Osteocyte (in vitro differentiated cells): ENCODE measurements around the gene DCTN4. TPM values are rescaled to one million over a fixed set of nuclear protein-coding genes. Genes with fewer than 3 reads are reported as not detected.
A peak's percentile ranks its signal among the peaks of the same experiment; 100 is the strongest.

ENCODE experiments used
- DNase-seq: peaks from one replicate; pipeline ENCODE4 v3.0.0; 2021; ENCODE audit warnings: mixed read lengths; ENCODE audit not compliant: unreplicated experiment; ENCODE audit errors: extremely low spot score
- H3K27ac Mint-ChIP-seq: one replicate; pipeline ENCODE4 v1.8.0; 2021; ENCODE audit warnings: mild to moderate bottlenecking, mixed read lengths; ENCODE audit not compliant: unreplicated experiment
- H3K27me3 Mint-ChIP-seq: one replicate; pipeline ENCODE4 v1.8.0; 2021; ENCODE audit warnings: mixed read lengths; ENCODE audit not compliant: unreplicated experiment
- H3K36me3 Mint-ChIP-seq: one replicate; pipeline ENCODE4 v1.8.0; 2021; ENCODE audit warnings: mixed read lengths; ENCODE audit not compliant: unreplicated experiment
- H3K4me1 Mint-ChIP-seq: one replicate; pipeline ENCODE4 v1.8.0; 2021; ENCODE audit warnings: mixed read lengths; ENCODE audit not compliant: unreplicated experiment
- H3K4me3 Mint-ChIP-seq: one replicate; pipeline ENCODE4 v1.8.0; 2021; ENCODE audit warnings: mild to moderate bottlenecking, moderate library complexity, mixed read lengths; ENCODE audit not compliant: unreplicated experiment
- H3K9me3 Mint-ChIP-seq: one replicate; pipeline ENCODE4 v1.8.0; 2021; ENCODE audit warnings: mixed read lengths; ENCODE audit not compliant: unreplicated experiment
- CTCF ChIP-seq: fragments of 200-600 bp; sonication (generic); IDR thresholded peaks from 2 replicates; pipeline ENCODE4 v1.5.0; 2021; ENCODE audit warnings: antibody characterized with exemption, mild to moderate bottlenecking, moderate library complexity
- total RNA-seq: library from RNA; stranded (reverse); gene quantifications from 2 replicates; pipeline ENCODE4 v1.2.1, GENCODE V29; 2021

Gene DCTN4
- total RNA-seq, 1 donor from 2014 or later = 62.0 TPM

GRCh38 chr5:150778088-150778516 is 19.3 kb upstream of the DCTN4 start:
- DNase-seq = no peak
- no peaks in the 10 kb centered on the region for H3K36me3 Mint-ChIP-seq
- peak overlapping the region; percentile 98 for H3K4me3 Mint-ChIP-seq
- H3K9me3 Mint-ChIP-seq = no peaks in the 10 kb centered on the region
- TF ChIP-seq CTCF = no peak
- H3K4me1 Mint-ChIP-seq = peaks cover 15% of the 10 kb centered on the region
- H3K27ac Mint-ChIP-seq = peak overlapping the region; percentile 59
- H3K27me3 Mint-ChIP-seq = peaks cover 3% of the 10 kb centered on the region

GRCh38 chr5:150777685-150778084 is 18.9 kb upstream of the DCTN4 start:
- no peak overlapping the region for H3K27ac Mint-ChIP-seq
- H3K27me3 Mint-ChIP-seq = peaks cover 3% of the 10 kb centered on the region
- no peak for TF ChIP-seq CTCF
- H3K4me3 Mint-ChIP-seq = peak overlapping the region; percentile 98
- H3K36me3 Mint-ChIP-seq = no peaks in the 10 kb centered on the region
- peaks cover 15% of the 10 kb centered on the region for H3K4me1 Mint-ChIP-seq
- no peak for DNase-seq
- no peaks in the 10 kb centered on the region for H3K9me3 Mint-ChIP-seq

- Mint-ChIP-seq H3K27ac (no peak overlapping the region), H3K4me1 (peaks cover 11% of the 10 kb centered on the region), H3K9me3 (peaks cover 7% of the 10 kb centered on the region), H3K36me3 (peaks cover 3% of the 10 kb centered on the region), H3K27me3 (peaks cover 14% of the 10 kb centered on the region), H3K4me3 (no peak overlapping the region)
- no peak for TF ChIP-seq CTCF
- DNase-seq = no peak
These were observed 15.3 kb upstream of the DCTN4 start for GRCh38 chr5:150774145-150774544.

GRCh38 chr5:150771034-150771795 is 12.4 kb upstream of the DCTN4 start:
- no peak for TF ChIP-seq CTCF
- DNase-seq = no peak
- no peak overlapping the region for H3K27ac Mint-ChIP-seq
- peaks cover 3% of the 10 kb centered on the region for H3K36me3 Mint-ChIP-seq
- no peaks in the 10 kb centered on the region for H3K4me1 Mint-ChIP-seq
- H3K9me3 Mint-ChIP-seq = peaks cover 7% of the 10 kb centered on the region
- no peak overlapping the region for H3K4me3 Mint-ChIP-seq
- H3K27me3 Mint-ChIP-seq = peaks cover 27% of the 10 kb centered on the region

GRCh38 chr5:150766251-150766650 is 7.4 kb upstream of the DCTN4 start:
- H3K27me3 Mint-ChIP-seq = peaks cover 26% of the 10 kb centered on the region
- H3K4me1 Mint-ChIP-seq = no peaks in the 10 kb centered on the region
- no peak overlapping the region for H3K4me3 Mint-ChIP-seq
- no peak for TF ChIP-seq CTCF
- no peak for DNase-seq
- peaks cover 2% of the 10 kb centered on the region for H3K9me3 Mint-ChIP-seq
- H3K27ac Mint-ChIP-seq = no peak overlapping the region
- H3K36me3 Mint-ChIP-seq = no peaks in the 10 kb centered on the region
